SK-N-MC (cell line): Measurements from ENCODE around the gene CIDEA.
"Not testable (repeated sequence)": the region's sequence is repeated elsewhere in the genome, so short reads cannot be mapped to it uniquely, and the experiment has no call there.

ENCODE experiments used
- DNase-seq: peaks from one replicate; pipeline ENCODE4 v3.0.0-alpha.2; 2011; ENCODE audit warnings: low read depth, low spot score
- H3K27ac ChIP-seq: fragments of 200-600 bp; sonication (generic); 2 replicates; pipeline ENCODE4 v1.5.1; 2016; ENCODE audit warnings: mixed run types
- H3K36me3 ChIP-seq: fragments of 200-600 bp; sonication (generic); 2 replicates; pipeline ENCODE4 v1.6.1; 2017; ENCODE audit warnings: antibody characterized with exemption, low read length, mixed read lengths; ENCODE audit not compliant: insufficient read depth
- H3K4me3 ChIP-seq: fragments of 200-600 bp; sonication (generic); 2 replicates; pipeline ENCODE4 v1.5.1; 2016
- H3K9ac ChIP-seq: fragments of 200-600 bp; sonication (generic); 2 replicates; pipeline ENCODE4 v1.8.0; 2017; ENCODE audit warnings: mixed run types, mixed read lengths; ENCODE audit not compliant: insufficient read length
- H3K9me3 ChIP-seq: fragments of 200-600 bp; sonication (generic); 2 replicates; pipeline ENCODE4 v1.6.1; 2017; ENCODE audit warnings: low read depth, mild to moderate bottlenecking, antibody characterized with exemption, low read length, moderate library complexity, mixed read lengths
- EZH2 ChIP-seq: fragments of 200-600 bp; sonication (generic); IDR thresholded peaks from one replicate; pipeline ENCODE4 v1.6.1; 2017; ENCODE audit warnings: antibody characterized with exemption
- FOXP2 ChIP-seq: optimal IDR thresholded peaks from 2 replicates; pipeline ENCODE3; 2011; ENCODE audit warnings: mild to moderate bottlenecking, moderate library complexity; ENCODE audit not compliant: insufficient read depth; ENCODE audit errors: extremely low read length, control extremely low read depth
- POLR2AphosphoS5 ChIP-seq: IDR thresholded peaks from 2 replicates; pipeline ENCODE4 v1.6.1; 2012; ENCODE audit warnings: mild to moderate bottlenecking, low read depth, low read length, borderline replicate concordance

CIDEA gene

GRCh38 chr18:12254136-12254819, at the start of gene CIDEA:
CIDEA (plus strand) TSS chr18:12254361; CDS start chr18:12254384, 23 bp downstream.
- H3K36me3 ChIP-seq, result no peaks in the 10 kb centered on the region
- DNase-seq, result no peak
- no peaks in the 10 kb centered on the region for H3K9me3 ChIP-seq
- no peak within 1 kb of the TSS for H3K9ac ChIP-seq
- no peak within 1 kb of the TSS for H3K27ac ChIP-seq
- TF ChIP-seq FOXP2 (no peak), EZH2 (no peak), POLR2AphosphoS5 (no peak)
- H3K4me3 ChIP-seq, result peak within 1 kb of the TSS; percentile 71

DNA sequence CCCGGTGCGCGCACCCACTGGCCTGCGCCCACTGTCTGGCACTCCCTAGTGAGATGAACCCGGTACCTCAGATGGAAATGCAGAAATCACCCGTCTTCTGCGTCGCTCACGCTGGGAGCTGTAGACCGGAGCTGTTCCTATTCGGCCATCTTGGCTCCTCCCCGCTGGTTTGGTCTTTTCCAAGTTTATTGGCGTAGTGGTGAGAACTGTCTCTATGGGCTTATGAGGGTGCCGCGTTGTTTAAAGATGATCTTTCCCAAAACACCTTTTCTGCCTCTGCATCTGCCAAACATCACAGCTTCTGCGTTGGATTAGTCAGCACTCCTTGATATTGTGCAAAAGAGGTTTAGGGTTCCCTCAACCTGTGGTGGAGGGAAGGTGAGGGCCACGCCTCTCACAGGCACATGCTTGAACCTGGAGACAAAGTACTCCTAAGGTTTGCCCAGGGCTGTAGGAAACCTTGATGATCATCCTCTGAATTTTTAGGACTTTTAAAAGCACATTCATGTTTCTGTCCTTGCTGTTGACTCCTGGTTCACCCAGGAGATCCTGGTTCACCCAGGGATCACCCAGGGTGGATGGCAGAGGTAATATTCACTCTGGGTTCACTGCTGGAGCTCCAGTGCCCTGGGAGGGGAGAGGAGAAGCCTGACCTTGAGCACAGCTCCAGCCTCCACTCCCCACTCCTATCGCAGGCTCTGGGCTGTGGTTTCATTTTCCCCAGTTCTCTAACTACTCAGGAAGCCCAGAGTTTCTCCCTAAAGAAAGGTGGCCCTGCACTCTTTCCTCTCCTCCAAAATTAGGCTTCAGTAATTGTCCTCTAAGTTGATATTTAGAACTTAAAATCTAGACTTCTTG, 45.6 kb upstream of the CIDEA start:
- H3K9ac ChIP-seq, H3K9me3 ChIP-seq, H3K36me3 ChIP-seq, DNase-seq, H3K27ac ChIP-seq, H3K4me3 ChIP-seq: not testable (repeated sequence)

GRCh38 chr18:12212308-12212707, 41.9 kb upstream of the CIDEA start:
- not testable (repeated sequence) for H3K4me3 ChIP-seq, H3K9ac ChIP-seq, H3K27ac ChIP-seq, H3K36me3 ChIP-seq, H3K9me3 ChIP-seq, DNase-seq

GRCh38 chr18:12214296-12215005, 39.7 kb upstream of the CIDEA start:
- H3K9me3 ChIP-seq, H3K9ac ChIP-seq, H3K36me3 ChIP-seq, H3K27ac ChIP-seq, DNase-seq, H3K4me3 ChIP-seq: not testable (repeated sequence)

DNA sequence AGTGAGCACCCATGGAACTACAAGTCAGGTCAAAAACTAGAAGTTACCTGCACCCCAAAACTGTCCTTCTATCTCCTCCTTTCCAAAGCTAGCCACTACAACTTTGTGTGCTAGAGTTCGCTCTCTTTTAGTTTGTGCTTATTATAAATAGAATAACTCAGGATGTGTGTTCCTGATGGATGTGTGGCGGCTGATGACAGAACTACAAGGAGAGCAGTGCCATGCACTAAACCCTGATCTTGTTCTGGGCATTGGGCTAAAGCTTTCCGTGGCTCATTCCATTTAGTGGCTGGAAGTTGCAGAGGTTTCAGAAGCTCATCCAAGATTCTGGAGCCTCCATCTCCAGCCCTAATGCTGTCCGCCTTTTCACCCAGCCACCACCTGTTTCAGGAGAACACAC, 37.7 kb upstream of the CIDEA start:
- not testable (repeated sequence) for H3K9me3 ChIP-seq, H3K9ac ChIP-seq, DNase-seq, H3K27ac ChIP-seq, H3K36me3 ChIP-seq, H3K4me3 ChIP-seq

DNA sequence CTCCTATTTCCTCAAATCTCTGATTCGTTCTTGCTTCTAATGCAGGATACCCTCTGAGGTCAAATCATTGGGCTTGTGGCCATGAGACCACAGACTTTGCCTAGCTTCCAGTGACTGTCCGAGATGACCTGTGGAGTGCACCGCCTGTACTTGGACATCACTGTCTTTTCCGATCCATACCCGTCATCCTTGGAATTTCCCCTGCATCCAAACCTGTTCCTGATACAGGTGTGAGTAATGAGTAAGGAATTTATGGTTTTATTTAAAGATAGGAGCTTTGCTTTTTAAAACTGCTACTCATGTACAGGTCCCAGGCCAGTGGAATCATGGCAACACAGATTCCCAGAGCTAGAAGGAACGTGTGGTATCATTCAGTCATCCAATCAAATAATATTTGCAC, 35.6 kb upstream of the CIDEA start:
- not testable (repeated sequence) for DNase-seq, H3K27ac ChIP-seq, H3K36me3 ChIP-seq, H3K9me3 ChIP-seq, H3K9ac ChIP-seq, H3K4me3 ChIP-seq

DNA sequence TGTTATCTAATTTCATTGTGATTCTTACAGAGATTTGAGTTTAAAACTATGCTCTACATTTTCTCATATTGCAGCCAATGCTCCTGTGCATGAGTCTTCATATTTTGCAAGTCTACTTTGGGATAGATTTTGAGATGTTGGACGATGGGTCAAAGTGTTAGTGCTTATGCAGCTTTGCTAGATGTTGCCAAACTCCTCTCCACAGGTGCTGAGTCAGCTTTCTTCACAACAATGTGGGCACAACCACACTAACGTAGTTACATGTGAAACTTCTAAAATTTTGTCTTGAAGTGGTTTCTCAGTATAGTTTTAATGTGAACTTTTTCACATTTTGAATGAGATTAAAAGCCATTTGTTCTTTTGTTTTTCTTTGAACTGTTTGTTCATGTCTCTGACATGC, 32.1 kb upstream of the CIDEA start:
- not testable (repeated sequence) for H3K9me3 ChIP-seq, H3K36me3 ChIP-seq, H3K9ac ChIP-seq, H3K27ac ChIP-seq, DNase-seq, H3K4me3 ChIP-seq

GRCh38 chr18:12223326-12223725, 30.8 kb upstream of the CIDEA start:
- not testable (repeated sequence) for H3K36me3 ChIP-seq, DNase-seq, H3K9me3 ChIP-seq, H3K27ac ChIP-seq, H3K9ac ChIP-seq, H3K4me3 ChIP-seq

GRCh38 chr18:12226807-12227206, 27.4 kb upstream of the CIDEA start:
- H3K9me3 ChIP-seq, H3K4me3 ChIP-seq, H3K9ac ChIP-seq, H3K36me3 ChIP-seq, DNase-seq: not testable (repeated sequence)
- H3K27ac ChIP-seq, result peak overlapping the region; percentile 82

DNA sequence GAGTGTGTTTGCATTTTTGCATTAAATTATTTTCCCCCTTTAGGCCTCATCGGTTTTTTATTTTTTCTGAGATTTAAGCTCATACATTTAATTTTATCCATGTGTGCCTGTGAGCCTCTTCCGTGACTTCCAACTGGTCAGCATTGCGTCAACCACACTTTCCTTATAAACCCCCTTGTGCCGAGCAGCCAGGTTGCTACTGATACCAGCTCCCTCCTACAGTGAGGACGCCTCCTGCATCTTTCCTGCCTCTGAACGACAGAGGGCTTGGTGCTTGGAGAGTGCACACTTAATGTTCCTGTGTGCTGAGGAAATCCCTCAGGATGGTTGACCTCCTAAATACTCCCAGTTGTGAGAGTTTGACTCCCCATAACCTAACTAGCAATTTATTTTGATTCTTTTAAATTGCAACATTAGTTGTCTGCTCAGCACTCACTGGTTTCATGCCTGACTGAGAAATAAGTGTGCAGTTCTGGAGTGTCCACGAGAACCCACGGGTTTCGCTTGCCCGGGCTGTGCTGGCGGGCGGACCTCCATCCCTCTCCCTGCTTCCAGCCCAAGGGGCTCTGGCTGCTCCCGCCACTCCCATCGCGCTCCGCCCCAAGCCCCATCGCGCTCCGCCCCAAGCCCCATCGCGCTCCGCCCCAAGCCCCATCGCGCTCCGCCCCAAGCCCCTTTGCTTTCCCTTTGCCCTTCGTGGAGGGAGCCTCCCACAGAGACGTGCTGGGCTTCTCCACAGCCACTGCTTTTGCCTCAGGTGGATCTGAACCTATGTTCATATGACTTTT, 26.6 kb upstream of the CIDEA start:
- H3K4me3 ChIP-seq, H3K27ac ChIP-seq, H3K9me3 ChIP-seq, H3K36me3 ChIP-seq, DNase-seq, H3K9ac ChIP-seq: not testable (repeated sequence)

DNA sequence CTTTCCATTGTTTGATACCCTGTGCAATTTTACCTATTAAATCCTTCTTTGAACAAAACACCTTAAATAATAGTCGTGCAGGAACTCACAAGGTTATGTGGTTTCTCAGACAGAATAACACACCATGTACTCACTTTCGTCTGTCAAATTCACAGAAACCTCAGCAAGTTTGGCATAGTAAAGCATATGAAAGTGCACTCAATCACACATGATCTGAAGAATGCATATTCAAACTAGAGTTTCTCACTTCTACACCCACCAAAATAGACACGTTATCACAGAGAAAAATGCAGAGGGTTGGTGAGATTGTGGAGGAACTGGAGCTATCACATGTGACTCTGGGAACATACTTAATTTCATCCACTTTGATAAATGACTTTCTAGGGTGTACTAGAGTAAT, 25.9 kb upstream of the CIDEA start:
- not testable (repeated sequence) for H3K4me3 ChIP-seq, DNase-seq, H3K9ac ChIP-seq, H3K36me3 ChIP-seq, H3K9me3 ChIP-seq, H3K27ac ChIP-seq

DNA sequence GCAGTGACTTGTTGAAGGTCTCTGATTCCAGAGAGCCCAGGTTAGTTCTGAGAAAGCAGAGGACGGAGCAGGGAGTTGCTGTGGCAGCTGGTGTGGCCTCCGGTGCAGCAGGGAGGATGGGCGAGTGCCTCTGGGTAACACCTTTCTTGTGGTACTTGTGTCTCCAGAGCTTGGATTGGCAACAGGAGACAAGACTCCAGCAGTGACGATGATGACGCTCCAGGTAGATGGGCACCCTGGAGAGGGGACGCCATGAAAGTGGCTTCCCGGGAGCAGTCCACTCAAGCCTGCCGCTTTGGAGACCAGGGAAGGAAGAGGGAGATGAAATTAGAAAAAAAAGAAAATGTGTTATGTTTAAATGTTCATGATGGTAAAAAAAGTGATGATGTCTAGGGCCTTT, 23.6 kb upstream of the CIDEA start:
- H3K4me3 ChIP-seq, H3K36me3 ChIP-seq, H3K9ac ChIP-seq, H3K27ac ChIP-seq, DNase-seq, H3K9me3 ChIP-seq: not testable (repeated sequence)
